GM10266 (cell line): ENCODE data around the gene MYO16.

Source experiments
- DNase-seq: peaks from one replicate; pipeline ENCODE4 v3.0.0; 2012; ENCODE audit errors: extremely low spot score
- TF ChIP-seq, protein P1 (sequence below): IDR thresholded peaks from 2 replicates; pipeline ENCODE4 v1.5.1; 2012; ENCODE audit warnings: mild to moderate bottlenecking, low read depth; ENCODE audit not compliant: control insufficient read depth, insufficient read depth; ENCODE audit errors: missing control alignments

The MYO16 gene

DNA sequence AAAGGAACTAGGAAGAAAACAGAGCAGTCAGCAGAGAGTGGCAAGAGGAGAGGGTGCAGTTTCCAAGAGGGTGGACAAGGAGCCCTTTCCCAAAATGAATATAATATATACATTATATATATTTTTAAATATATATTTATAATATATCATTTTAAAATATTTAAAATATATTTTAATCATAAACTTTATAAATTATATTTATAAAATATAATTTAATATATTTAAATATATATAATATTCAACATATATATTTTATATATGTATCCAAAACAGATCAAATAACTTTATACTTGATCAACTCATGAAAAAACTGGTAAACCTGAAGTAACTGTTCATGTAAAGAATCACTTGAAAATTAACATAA lies 328.6 kb downstream of the MYO16 start:
- TF ChIP-seq, protein P1, sequence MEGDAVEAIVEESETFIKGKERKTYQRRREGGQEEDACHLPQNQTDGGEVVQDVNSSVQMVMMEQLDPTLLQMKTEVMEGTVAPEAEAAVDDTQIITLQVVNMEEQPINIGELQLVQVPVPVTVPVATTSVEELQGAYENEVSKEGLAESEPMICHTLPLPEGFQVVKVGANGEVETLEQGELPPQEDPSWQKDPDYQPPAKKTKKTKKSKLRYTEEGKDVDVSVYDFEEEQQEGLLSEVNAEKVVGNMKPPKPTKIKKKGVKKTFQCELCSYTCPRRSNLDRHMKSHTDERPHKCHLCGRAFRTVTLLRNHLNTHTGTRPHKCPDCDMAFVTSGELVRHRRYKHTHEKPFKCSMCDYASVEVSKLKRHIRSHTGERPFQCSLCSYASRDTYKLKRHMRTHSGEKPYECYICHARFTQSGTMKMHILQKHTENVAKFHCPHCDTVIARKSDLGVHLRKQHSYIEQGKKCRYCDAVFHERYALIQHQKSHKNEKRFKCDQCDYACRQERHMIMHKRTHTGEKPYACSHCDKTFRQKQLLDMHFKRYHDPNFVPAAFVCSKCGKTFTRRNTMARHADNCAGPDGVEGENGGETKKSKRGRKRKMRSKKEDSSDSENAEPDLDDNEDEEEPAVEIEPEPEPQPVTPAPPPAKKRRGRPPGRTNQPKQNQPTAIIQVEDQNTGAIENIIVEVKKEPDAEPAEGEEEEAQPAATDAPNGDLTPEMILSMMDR, result no peak
- DNase-seq, result no peak

DNA sequence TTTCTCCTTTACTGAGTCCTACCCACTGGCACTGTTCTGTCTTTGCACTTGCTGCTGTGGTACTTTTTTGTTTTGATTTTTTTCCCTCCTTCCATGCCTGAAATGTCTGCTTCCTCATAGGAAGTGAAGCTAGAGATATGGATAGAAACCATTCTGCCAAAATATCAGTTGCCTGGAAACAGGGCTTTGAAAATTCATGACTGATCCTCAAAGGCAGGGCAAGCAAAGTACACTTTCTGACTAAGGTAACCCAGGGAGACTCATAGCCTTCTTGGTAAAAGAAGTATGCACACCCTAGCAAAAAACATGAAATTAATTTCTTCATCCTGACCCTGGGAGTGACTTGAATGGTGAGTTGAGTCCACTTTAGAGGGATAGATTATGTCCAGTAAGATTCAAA lies 329.8 kb downstream of the MYO16 start:
- no peak for DNase-seq
- TF ChIP-seq, protein P1, result no peak

DNA sequence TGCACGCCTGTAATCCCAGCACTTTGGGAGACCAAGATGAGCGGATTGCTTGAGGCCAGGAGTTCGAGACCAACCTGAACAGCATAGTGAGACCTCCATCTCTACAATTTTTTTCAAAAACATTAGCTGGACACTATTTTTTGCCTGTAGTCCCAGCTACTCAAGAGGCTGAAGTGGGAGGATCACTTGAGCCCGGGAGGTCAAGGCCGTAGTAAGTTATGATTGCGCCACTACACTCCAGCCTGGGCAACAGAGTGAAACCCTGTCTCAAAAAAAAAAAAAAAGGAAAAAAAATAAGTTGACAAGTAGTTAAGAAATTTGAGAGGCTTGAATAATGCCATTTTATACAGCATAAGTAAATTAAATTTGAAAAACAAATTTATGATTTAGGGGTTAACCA lies 330.6 kb downstream of the MYO16 start:
- DNase-seq, result no peak
- TF ChIP-seq, protein P1, result no peak

DNA sequence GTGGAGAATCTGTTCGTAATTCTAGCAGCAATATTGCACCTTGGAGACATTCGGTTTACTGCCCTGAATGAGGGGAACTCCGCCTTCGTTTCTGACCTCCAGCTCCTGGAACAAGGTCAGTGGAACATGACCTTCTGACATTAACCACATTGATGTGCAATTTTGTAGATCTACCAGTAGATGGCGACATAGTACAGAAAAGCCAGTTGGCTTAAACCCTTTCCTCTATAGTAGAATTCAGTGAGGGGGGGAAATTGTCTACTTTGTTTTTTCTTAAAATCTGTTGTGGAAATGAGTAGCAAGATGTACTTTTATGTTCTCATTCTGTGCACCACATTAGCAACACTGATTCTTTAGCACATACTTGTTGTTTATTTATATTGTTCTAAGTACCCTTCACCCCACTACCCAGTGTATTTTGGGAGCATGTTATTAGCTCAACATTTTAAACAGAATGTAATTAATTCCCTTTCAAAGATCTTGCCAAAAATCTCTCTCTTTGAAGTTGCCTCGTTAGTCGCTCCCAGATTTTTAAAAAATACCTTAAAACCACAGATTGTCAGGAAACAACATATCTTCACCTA lies 332.2 kb downstream of the MYO16 start:
- DNase-seq, result peak; percentile 39
- TF ChIP-seq, protein P1, result peak; percentile 80

DNA sequence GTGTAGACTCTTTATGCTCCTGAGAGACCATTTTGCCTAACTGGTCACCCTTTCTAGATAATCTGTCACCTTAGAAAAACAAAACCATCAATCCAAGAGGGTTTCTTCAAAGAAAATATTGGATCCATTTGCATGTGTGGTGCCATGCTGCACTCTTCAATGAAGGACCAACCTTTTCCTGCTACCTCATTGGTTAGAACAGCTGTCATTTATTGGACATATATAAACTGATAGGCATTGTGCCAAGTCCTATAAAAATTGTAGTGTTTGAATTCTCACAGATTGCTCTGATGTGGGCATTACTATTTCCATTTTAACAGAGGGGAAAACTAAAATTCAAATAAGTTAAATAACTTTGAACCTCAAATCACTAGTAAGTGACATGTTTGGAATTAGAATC lies 333.2 kb downstream of the MYO16 start:
- TF ChIP-seq, protein P1, result no peak
- no peak for DNase-seq

DNA sequence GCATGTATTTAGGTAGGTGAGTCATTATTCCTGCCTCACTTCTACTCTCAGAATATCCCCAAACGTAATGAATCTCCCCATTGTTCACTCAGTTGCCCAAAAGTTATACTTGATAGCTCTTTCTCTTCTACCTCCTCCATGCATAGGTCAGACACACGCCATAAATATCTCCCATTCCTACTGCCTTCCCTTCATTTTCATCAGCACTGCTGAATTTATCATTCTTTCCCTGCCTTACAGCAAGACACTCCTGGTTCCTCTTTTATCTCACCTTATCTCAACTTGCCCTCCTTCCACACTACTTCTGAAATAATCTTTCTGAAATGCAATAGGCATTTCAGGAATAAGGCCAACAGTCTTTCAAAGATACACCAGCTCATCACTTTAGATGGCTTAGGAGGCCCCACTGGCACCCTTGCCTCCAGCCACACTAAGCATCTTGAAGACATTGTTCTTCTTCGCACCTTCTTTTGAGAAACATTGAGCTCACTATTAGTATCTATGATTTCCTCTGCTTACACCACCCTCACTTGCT lies 333.9 kb downstream of the MYO16 start:
- TF ChIP-seq, protein P1, result no peak
- no peak for DNase-seq

DNA sequence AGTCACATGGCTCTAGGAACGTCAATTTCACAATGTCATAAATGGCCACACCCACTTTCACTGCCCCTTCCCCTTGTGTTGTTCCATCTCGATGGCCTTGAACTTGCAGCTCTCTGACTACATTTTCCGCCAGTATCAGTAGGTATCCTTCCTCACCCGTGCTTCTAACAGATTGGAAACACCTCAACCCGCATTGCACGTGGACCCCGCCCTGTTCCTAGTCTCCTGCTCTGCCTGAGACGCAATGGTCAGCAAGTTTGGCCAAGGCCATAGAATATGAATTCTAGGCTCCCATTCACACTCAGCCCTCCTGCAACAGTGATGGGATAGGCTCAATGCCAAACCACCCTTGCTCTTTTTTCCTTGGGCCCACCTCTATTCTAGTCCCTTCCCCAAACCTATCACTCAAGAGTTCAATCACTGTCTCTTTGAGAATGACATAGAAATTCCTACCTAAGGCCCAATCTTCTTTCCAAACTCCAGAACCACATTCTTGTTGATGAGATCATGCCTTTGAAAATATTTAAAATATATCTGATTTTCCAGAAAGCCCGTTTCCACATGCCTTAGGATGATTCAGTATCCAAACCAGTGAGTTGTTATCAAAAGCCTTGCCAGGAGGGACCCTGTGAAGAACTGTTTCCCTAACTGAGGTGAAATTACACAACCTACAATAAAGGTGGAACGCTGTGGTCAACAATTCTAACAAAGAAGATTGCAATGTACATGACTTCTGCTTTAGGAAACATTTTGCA lies 334.6 kb downstream of the MYO16 start:
- TF ChIP-seq, protein P1, result no peak
- DNase-seq, result no peak
